ENCODE measurements around the gene PRM3.

DNA sequence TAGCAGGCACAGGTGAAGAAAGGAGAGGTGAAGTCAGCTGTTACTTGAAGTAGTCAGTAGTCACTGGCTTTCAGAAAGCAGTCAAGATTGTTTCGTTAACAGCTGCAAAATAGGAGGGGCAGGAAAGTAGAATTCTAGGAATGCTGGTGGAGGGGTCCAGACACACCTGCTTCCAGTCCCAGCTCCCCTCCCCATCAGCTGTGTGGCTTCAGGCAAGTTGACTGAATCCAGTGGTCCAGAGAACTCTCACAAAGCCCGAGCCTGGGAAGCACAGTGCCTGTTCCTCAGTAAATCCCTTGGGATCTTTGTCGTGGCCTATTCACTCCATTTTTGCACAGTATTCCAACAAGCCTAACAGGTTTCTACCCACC is 12.8 kb downstream of the PRM3 start:
- TF ChIP-seq CTCF (conservative IDR thresholded peaks at IDR 0.05; ENCODE audit: low read length): no peak
- no peak for TF ChIP-seq EZH2phosphoT487 (IDR thresholded peaks at IDR 0.05; ENCODE audit: borderline replicate concordance, low read depth, low read length)
